SK-N-SH (cell line): Measurements from ENCODE around the gene COL23A1.

ENCODE experiments used
- CHD2 ChIP-seq: fragments of 150-350 bp; IDR thresholded peaks from 2 replicates; pipeline ENCODE4 v1.6.1; 2018; ENCODE audit warnings: low read length; ENCODE audit not compliant: partially characterized antibody
- TF ChIP-seq, protein P1 (sequence below): fragments of 200-600 bp; sonication (generic); IDR thresholded peaks from 2 replicates; pipeline ENCODE4 v1.6.1; 2017; ENCODE audit warnings: antibody characterized with exemption, mild to moderate bottlenecking, moderate library complexity

DNA sequence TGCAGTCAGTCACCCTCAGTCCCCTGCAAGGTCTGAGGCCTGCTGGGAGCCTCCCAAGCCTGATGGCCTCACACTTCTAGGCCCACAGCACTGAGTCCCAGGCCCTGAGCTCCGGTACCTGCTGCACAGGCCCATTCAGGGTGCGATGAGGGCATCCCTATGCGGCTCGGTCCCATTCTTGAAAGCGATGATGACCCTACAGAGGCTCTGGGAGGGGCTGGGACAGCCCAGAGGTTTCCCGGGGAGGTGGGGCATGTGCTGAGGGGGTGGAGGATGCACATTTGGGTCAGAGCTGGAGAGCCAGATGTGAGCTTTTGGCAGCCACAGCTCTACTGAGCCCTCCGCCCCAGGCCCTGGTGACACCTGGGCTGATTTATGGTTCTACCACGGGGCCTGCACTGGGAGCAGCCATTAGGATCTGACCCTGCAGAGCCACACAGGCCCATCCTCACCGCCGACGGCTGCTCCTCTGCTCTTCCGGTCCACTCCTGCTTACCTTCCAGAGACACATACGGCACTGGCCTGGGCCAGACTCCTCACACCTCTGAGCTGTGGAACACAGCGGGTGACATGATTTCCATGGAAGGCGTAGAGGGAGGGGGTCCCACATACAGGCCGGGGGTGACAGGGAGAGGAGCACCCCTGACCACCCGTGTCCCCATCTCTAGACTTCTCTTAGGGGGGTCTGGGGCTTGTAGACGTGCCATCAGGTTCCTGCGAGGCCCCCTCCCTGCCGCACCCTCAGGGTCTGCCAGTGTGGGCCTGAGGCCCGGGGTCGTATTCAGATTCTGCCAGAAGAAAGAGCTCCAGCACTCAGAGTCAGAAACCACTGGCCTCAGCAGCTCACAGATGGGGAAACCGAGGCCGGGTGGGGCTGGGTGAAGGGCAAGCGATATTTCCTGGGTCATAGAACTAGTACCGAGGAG lies 53.4 kb downstream of the COL23A1 start:
- TF ChIP-seq CHD2 = no peak
- TF ChIP-seq, protein P1, sequence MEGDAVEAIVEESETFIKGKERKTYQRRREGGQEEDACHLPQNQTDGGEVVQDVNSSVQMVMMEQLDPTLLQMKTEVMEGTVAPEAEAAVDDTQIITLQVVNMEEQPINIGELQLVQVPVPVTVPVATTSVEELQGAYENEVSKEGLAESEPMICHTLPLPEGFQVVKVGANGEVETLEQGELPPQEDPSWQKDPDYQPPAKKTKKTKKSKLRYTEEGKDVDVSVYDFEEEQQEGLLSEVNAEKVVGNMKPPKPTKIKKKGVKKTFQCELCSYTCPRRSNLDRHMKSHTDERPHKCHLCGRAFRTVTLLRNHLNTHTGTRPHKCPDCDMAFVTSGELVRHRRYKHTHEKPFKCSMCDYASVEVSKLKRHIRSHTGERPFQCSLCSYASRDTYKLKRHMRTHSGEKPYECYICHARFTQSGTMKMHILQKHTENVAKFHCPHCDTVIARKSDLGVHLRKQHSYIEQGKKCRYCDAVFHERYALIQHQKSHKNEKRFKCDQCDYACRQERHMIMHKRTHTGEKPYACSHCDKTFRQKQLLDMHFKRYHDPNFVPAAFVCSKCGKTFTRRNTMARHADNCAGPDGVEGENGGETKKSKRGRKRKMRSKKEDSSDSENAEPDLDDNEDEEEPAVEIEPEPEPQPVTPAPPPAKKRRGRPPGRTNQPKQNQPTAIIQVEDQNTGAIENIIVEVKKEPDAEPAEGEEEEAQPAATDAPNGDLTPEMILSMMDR = no peak
